IgD-negative memory B cell (primary cell): ENCODE data around the gene ALOX12. TPM values are rescaled to one million over a fixed set of nuclear protein-coding genes. Genes with fewer than 3 reads are reported as not detected.
A peak's percentile ranks its signal among the peaks of the same experiment; 100 is the strongest.

Experiments
- H3K27ac Mint-ChIP-seq, 3 donors: one replicate each; pipeline ENCODE4 v1.8.0; 2020 to 2022; ENCODE audit warnings: mild to moderate bottlenecking in 3 of 3, mixed read lengths in 3 of 3, moderate library complexity in 1 of 3
- H3K27me3 Mint-ChIP-seq: one replicate; pipeline ENCODE4 v1.8.0; 2021; ENCODE audit warnings: mixed read lengths
- H3K36me3 Mint-ChIP-seq: one replicate; pipeline ENCODE4 v1.8.0; 2020; ENCODE audit warnings: mild to moderate bottlenecking, mixed read lengths
- H3K4me1 Mint-ChIP-seq, 3 donors: one replicate each; pipeline ENCODE4 v1.8.0; 2020 to 2022; ENCODE audit warnings: mixed read lengths in 3 of 3, mild to moderate bottlenecking in 1 of 3
- H3K4me3 Mint-ChIP-seq, 4 donors: one replicate each; pipeline ENCODE4 v1.8.0; 2020 to 2022; ENCODE audit warnings: mild to moderate bottlenecking in 4 of 4, mixed read lengths in 4 of 4, moderate library complexity in 3 of 4
- H3K9me3 Mint-ChIP-seq, 3 donors: one replicate each; pipeline ENCODE4 v1.8.0; 2020 to 2021; ENCODE audit warnings: mixed read lengths in 3 of 3, mild to moderate bottlenecking in 1 of 3
- polyA plus RNA-seq: library from polyadenylated mRNA; unstranded; fragments of 300-500 nt; fragmentation: Illumina TruSeq; gene quantifications from one replicate; pipeline ENCODE4 v1.2.3, GENCODE V29; 2021

The ALOX12 gene
- polyA plus RNA-seq, 1 donor from 2014 or later: 1.4 TPM

DNA sequence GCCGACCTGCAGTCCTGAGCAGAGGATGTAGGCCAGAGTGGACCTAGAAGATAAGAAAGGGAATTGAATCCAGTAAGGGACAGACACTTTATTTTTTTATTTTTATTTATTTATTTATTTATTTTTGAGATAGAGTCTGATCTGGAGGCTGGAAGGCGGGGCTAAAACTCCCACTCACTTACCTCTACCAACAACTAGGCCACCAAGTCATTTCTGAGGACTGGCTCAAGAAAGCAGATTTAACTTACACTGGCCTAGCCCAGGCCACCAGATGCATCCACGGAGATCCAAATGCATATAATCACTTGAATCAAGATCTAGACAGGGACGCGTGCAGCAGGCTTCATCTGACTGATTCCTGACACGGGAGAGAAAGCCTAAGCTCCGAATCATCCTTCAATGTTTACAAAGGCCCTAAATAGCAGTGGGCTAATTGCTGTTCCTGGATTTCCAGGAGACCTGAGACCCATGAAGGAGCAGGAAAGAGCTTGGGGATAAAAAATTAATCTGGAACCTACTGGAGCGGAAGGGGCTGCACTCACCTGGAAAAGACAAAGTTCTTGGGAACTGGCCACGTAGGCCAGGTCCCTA, 1.1 kb upstream of the ALOX12 start:
- Mint-ChIP-seq H3K36me3 (peaks cover 7% of the 10 kb centered on the region), H3K27me3 (no peaks in the 10 kb centered on the region), H3K27ac (no peak overlapping the region), H3K9me3 (no peaks in the 10 kb centered on the region), H3K4me1 (peaks cover 0 to 3% (median 0%) of the 10 kb centered on the region in 3 donors), H3K4me3 (no peak overlapping the region)

DNA sequence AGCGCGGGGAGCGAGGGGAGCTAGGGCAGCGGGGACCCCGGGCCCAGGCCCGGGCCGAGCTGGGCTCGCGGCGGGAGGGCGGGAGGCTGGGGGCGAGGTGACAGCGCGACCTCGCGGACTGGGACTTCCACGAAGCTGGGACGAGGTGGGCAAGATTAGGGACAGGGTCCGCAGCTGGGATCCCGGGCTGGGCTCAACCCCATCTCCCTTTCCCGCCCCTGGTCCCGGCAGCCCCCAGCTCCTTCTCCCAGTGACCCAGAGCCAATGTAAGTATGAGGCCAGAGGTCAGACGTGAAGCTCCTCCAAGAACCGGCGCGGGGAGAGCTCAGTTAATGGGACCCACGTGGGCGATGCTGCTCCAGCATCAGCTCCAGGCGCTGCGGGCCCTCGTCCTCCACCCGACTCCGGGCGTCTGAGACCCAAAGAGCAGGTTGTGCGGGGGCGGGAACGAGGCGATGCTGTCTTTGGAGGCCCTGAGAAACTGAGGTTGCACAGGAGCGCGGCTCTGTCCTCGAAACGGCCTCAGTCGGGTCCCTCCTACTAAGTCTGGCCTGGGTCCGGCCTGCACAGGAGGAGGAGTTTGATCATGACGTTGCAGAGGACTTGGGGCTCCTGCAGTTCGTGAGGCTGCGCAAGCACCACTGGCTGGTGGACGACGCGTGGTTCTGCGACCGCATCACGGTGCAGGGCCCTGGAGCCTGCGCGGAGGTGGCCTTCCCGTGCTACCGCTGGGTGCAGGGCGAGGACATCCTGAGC, 585 bp downstream of the ALOX12 start:
- no peaks in the 10 kb centered on the region for H3K27me3 Mint-ChIP-seq
- peaks cover 7% of the 10 kb centered on the region for H3K36me3 Mint-ChIP-seq
- no peak overlapping the region for H3K27ac Mint-ChIP-seq
- peaks cover 0 to 3% (median 1%) of the 10 kb centered on the region in 3 donors for H3K4me1 Mint-ChIP-seq
- H3K4me3 Mint-ChIP-seq: no peak overlapping the region
- H3K9me3 Mint-ChIP-seq: no peaks in the 10 kb centered on the region

DNA sequence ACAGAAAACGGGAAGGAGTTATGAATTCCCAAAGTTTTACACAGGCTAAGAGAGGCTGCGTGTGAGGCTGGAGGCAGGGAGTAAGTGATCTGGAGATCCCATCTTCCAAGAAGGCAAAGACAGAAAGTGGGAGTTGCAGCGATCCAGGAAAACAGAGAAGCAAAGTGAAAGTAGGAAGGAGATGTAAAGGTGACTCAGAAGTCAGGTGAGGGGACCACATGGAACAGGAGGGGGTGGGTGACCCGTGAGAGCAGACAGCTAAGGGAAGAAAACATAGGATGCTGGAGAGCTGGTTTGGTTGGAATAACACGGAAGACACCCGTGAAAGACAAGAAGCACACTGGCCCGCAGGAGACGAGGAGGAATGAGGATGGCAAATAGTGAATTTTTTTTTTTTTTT, 1.3 kb downstream of the ALOX12 start:
- Mint-ChIP-seq H3K27ac (no peak overlapping the region), H3K4me1 (peaks cover 1 to 4% (median 3%) of the 10 kb centered on the region in 3 donors), H3K9me3 (no peaks in the 10 kb centered on the region), H3K27me3 (no peaks in the 10 kb centered on the region), H3K4me3 (no peak overlapping the region), H3K36me3 (peaks cover 7% of the 10 kb centered on the region)

DNA sequence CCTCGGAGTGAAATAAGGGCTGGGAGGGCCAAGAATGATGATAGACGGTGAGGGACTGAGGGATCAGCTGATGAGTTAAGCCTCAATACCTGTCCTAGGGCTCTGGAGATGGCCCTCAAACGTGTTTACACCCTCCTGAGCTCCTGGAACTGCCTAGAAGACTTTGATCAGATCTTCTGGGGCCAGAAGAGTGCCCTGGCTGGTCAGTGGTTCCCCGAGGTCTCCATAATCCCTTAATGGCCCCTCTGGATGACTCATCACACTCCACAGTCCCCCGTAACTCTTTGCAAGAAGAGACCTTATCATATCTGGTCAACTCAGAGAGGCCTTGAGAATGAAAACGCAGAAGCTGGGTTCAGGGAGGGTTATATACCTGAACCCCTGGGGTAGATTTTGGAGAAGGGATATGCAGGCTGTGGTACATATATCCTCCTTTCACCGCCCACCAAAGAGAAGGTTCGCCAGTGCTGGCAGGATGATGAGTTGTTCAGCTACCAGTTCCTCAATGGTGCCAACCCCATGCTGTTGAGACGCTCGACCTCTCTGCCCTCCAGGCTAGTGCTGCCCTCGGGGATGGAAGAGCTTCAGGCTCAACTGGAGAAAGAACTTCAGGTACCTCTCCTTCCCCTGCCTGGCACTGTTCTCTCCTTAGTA, 3.1 kb downstream of the ALOX12 start:
- Mint-ChIP-seq H3K9me3 (no peaks in the 10 kb centered on the region), H3K27me3 (no peaks in the 10 kb centered on the region), H3K4me3 (no peak overlapping the region), H3K4me1 (peaks cover 3 to 4% (median 3%) of the 10 kb centered on the region in 3 donors), H3K36me3 (peaks cover 7% of the 10 kb centered on the region), H3K27ac (no peak overlapping the region)

DNA sequence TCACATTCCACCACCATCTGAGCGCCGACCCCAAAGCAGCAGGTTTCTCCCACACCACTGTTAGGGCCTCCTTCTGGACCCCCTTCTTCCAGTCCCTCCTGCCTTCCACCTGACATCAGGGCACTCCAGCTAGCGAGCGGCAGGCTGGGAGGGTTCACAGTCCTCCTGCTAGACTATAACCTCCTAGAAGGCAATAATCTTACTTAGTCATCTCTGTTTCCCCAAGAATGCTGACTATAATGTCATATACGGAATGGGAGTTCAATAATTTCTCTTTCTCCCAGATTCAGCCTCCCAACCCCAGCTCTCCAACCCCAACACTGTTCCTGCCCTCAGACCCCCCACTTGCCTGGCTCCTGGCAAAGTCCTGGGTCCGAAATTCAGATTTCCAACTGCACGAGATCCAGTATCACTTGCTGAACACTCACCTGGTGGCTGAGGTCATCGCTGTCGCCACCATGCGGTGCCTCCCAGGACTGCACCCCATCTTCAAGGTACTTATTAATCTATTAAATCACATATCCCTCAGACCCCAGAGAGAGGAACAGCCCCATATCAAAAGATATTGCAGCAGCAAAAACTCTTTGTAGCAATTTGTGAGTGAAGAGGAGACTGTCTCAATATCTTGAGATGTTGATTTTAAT, 5.6 kb downstream of the ALOX12 start:
- H3K27me3 Mint-ChIP-seq: no peaks in the 10 kb centered on the region
- H3K9me3 Mint-ChIP-seq: no peaks in the 10 kb centered on the region
- H3K36me3 Mint-ChIP-seq: peaks cover 7% of the 10 kb centered on the region
- no peak overlapping the region for H3K4me3 Mint-ChIP-seq
- peak overlapping the region in 1 of 3 donors; percentile 92 for H3K27ac Mint-ChIP-seq
- H3K4me1 Mint-ChIP-seq: peaks cover 9 to 11% (median 10%) of the 10 kb centered on the region in 3 donors

DNA sequence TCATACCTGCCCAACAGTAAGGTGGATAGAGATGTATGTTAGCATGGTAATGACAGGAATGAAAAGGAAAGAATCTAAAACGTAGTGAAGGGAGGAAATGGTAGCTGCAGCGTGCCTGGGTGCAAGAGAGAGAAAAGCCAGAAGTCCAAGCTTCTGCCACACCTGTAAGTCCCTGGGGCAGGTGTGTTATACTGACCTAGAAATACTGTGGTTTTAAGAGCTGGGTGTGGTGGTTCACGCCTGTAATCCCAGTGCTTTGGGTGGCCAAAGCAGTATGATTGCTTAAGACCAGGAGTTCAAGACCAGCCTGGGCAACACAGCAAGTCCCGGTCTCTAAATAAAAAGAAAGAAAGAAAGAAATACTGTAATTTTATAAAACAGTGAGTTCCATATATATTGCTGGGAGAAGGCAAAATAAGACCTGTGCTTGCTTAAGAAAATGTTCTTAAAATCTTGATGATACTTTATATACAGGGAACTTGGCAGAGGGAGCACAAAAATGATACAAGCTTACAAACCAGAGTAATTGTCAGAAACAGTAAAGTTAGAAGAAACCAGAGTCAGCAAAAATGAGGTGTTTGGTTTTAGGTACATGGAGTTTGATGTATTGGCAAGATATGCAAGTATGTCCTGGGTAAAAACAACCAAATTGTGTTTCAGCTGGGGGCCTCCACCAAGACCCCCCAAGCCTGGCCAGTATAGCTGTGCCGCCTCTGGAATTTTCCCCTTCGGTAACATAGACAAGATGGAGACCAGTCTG, 6.6 kb downstream of the ALOX12 start:
- no peak overlapping the region for H3K27ac Mint-ChIP-seq
- no peaks in the 10 kb centered on the region for H3K27me3 Mint-ChIP-seq
- H3K4me1 Mint-ChIP-seq: peaks cover 9 to 17% (median 10%) of the 10 kb centered on the region in 3 donors
- H3K36me3 Mint-ChIP-seq: peaks cover 1% of the 10 kb centered on the region
- no peaks in the 10 kb centered on the region for H3K9me3 Mint-ChIP-seq
- H3K4me3 Mint-ChIP-seq: no peak overlapping the region

DNA sequence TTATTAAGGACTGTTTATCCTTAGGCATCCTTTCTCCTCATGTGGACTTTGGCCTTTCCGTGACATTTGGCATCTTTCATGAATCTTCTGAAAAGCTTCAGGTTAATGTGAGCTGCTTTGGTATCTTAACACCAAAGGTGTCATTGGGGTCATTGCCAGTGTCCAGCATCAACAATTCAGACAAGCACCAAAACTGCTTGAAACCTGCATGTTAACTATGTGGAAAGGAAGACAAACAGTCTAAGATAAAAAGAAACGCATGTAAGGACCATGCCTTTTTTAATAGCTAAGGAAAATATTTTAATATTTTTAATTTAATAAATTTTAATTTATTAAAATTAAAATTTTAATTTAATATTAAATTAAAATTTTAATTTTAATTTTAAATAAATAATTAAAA, 7.9 kb downstream of the ALOX12 start:
- Mint-ChIP-seq H3K9me3 (no peaks in the 10 kb centered on the region), H3K27ac (no peak overlapping the region), H3K4me1 (peaks cover 9 to 17% (median 10%) of the 10 kb centered on the region in 3 donors), H3K4me3 (no peak overlapping the region), H3K36me3 (no peaks in the 10 kb centered on the region), H3K27me3 (no peaks in the 10 kb centered on the region)

DNA sequence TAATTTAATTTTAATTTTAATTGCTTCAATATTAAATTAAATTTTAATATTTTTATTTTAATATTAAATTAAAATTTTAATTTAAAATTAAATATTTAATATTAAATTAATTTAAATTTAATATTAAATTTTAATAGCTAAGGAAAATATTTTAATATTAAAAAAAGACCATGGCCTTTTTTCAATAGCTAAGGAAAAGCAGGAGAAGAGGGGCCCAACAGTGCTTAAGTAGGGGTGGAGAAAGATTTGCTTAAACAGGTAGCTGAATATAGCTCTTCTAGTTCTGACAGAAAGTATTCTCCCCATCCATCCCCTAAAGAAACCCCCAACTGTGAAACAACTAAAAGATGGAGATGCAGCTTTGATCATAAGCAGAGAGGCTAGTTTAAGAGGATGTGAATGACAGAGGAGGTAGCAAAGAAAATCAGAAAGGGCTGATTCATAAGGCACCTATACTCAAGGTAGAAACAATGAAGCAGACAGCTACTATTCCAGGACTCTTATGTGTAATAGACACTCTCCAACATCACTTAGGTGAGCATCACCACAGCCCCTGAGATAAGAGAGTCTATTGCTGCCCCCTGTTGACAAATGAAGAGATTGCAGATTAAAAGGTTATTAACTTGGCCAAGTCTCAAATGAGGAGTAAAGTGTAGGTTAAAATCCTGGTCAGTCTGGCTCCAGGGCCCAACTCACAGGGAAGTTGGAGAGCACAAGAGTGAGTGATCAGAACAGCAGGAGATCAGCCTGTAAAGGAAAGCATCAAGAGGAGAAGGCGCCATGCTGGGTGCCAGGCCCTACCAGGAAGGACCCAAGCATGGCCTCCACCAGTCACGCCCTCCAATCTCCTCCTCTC, 8.8 kb downstream of the ALOX12 start:
- no peaks in the 10 kb centered on the region for H3K36me3 Mint-ChIP-seq
- no peaks in the 10 kb centered on the region for H3K27me3 Mint-ChIP-seq
- H3K4me1 Mint-ChIP-seq: peaks cover 9 to 22% (median 10%) of the 10 kb centered on the region in 3 donors
- H3K4me3 Mint-ChIP-seq: peak overlapping the region in 1 of 4 donors; percentile 0
- no peaks in the 10 kb centered on the region for H3K9me3 Mint-ChIP-seq
- H3K27ac Mint-ChIP-seq: peak overlapping the region in 2 of 3 donors; percentile 6 to 7

DNA sequence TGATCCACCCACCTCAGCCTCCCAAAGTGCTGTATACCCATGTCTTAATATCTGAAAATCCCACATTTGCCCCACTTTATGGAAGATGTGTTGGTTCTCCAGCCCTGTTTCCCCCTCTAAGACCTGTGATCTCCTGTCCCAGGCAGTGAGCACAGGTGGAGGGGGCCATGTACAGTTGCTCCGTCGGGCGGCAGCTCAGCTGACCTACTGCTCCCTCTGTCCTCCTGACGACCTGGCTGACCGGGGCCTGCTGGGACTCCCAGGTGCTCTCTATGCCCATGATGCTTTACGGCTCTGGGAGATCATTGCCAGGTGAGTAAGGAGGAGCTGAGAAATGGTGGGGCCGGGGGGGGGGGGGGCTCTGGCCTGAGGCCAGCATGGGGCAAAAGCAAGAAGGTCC, 9.9 kb downstream of the ALOX12 start:
- Mint-ChIP-seq H3K4me1 (peaks cover 14 to 31% (median 15%) of the 10 kb centered on the region in 3 donors), H3K27me3 (no peaks in the 10 kb centered on the region), H3K9me3 (no peaks in the 10 kb centered on the region), H3K27ac (no peak overlapping the region), H3K36me3 (no peaks in the 10 kb centered on the region), H3K4me3 (no peak overlapping the region)

DNA sequence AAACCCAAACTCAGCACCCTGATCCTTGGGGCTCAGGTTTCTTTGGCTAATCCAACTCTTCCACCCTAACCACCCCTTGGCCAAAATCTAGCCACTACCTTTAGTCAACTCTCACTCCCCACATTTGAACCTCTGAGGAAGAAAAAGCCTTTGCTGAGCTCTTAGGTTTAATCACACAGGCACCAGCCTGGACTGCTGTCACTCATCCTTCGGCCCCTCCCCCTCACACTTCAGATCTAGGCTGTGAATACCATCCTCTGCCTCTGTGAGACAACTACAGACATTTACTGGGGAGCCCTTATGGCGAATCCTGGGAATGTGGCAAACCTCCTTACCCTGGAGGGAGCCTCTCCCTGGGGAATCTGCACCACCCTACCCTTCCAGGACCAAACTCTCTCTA, 11.3 kb downstream of the ALOX12 start:
- H3K4me3 Mint-ChIP-seq: peak overlapping the region in 1 of 4 donors; percentile 5
- no peaks in the 10 kb centered on the region for H3K36me3 Mint-ChIP-seq
- peaks cover 16 to 37% (median 19%) of the 10 kb centered on the region in 3 donors for H3K4me1 Mint-ChIP-seq
- no peaks in the 10 kb centered on the region for H3K27me3 Mint-ChIP-seq
- no peaks in the 10 kb centered on the region for H3K9me3 Mint-ChIP-seq
- peak overlapping the region in 1 of 3 donors; percentile 17 for H3K27ac Mint-ChIP-seq

DNA sequence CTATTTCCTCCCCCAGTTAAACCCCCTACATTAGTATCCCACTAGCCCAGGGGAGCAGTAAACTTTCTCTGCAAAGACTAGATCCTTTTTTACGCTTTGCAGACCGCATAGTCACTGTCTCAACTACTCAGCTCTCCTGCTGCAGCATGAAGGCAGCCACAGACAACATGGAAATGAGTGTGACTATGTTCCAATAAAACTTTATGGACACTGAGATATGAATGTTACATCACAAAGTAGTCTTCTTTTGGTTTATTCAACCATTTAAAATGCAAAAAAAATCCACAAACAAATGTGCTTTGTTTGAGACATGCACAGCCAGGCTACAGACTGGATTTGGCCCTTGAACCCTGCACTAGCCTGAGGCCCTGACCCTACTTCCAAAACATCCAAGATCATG, 14.7 kb downstream of the ALOX12 start:
- H3K27ac Mint-ChIP-seq: peak overlapping the region; percentile 47 to 70 (median 67)
- no peaks in the 10 kb centered on the region for H3K9me3 Mint-ChIP-seq
- H3K27me3 Mint-ChIP-seq: no peaks in the 10 kb centered on the region
- peak overlapping the region; percentile 54 to 98 (median 81) for H3K4me3 Mint-ChIP-seq
- no peaks in the 10 kb centered on the region for H3K36me3 Mint-ChIP-seq
- peaks cover 19 to 37% (median 19%) of the 10 kb centered on the region in 3 donors for H3K4me1 Mint-ChIP-seq

DNA sequence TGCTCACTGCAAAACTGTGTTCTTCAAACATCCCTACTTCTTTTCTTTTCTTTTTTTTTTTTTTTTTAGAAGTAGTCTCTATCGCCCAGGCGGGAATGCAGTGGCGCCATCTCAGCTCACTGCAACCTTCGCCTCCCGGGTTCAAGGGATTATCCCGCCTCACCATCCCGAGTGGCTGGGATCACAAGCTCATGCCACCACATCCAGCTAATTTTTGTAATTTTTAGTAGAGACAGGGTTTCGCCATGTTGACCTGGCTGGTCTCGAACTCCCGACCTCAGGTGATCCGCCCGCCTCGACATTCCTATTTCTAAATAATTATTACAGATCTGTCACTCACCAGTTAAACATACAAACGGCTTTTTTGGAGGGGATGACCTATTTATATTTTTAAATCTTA, 15.6 kb downstream of the ALOX12 start:
- no peaks in the 10 kb centered on the region for H3K36me3 Mint-ChIP-seq
- H3K4me1 Mint-ChIP-seq: peaks cover 20 to 42% (median 25%) of the 10 kb centered on the region in 3 donors
- peak overlapping the region in 2 of 3 donors; percentile 96 to 100 for H3K27ac Mint-ChIP-seq
- peak overlapping the region; percentile 91 to 100 (median 98) for H3K4me3 Mint-ChIP-seq
- H3K27me3 Mint-ChIP-seq: no peaks in the 10 kb centered on the region
- no peaks in the 10 kb centered on the region for H3K9me3 Mint-ChIP-seq

DNA sequence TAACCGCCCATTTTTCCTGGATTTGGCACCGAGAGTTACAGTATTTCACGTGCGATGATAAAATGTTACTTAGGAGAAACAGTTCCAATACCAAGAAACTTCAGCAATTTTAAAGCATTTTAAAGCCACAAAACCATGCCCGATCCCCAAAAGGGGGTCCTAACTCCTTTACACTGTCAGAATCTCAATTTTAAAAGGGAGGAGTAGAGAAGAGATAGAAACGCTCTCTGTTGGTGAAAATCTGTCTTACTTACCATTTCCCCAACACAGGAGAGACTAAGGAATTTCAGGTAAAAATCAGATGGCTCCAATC, 16.0 kb downstream of the ALOX12 start:
- peak overlapping the region; percentile 91 to 100 (median 98) for H3K4me3 Mint-ChIP-seq
- H3K4me1 Mint-ChIP-seq: peaks cover 20 to 41% (median 25%) of the 10 kb centered on the region in 3 donors
- no peaks in the 10 kb centered on the region for H3K9me3 Mint-ChIP-seq
- H3K27ac Mint-ChIP-seq: peak overlapping the region; percentile 96 to 100 (median 100)
- H3K36me3 Mint-ChIP-seq: no peaks in the 10 kb centered on the region
- H3K27me3 Mint-ChIP-seq: no peaks in the 10 kb centered on the region
